ENCODE measurements around the gene EIF4A2. TPM values are rescaled to one million over a fixed set of nuclear protein-coding genes. Genes with fewer than 3 reads are reported as not detected.

The EIF4A2 gene
- total RNA-seq, 2 donors from 2014 or later: 302 to 323 TPM

- no peak for TF ChIP-seq CTCF (IDR thresholded peaks at IDR 0.05)
- Histone ChIP-seq H3K4me3 (no peak overlapping the region), H3K27ac (no peak overlapping the region), H3K9me3 (no peaks in the 10 kb centered on the region), H3K4me1 (peaks cover 0 to 12% of the 10 kb centered on the region in 2 donors), H3K27me3 (no peaks in the 10 kb centered on the region), H3K36me3 (no peaks in the 10 kb centered on the region)
- no peak for DNase-seq (ENCODE audit: low spot score)
Measured at GRCh38 chr3:186775999-186776398, 7.4 kb upstream of the EIF4A2 start.

- Histone ChIP-seq H3K27ac (no peak overlapping the region), H3K4me1 (no peaks in the 10 kb centered on the region), H3K36me3 (peaks cover 6% of the 10 kb centered on the region), H3K4me3 (no peak overlapping the region), H3K27me3 (no peaks in the 10 kb centered on the region), H3K9me3 (no peaks in the 10 kb centered on the region)
- DNase-seq (ENCODE audit: low spot score): no peak
- TF ChIP-seq CTCF (IDR thresholded peaks at IDR 0.05): no peak
Measured at GRCh38 chr3:186779204-186779603, 4.2 kb upstream of the EIF4A2 start.

DNA sequence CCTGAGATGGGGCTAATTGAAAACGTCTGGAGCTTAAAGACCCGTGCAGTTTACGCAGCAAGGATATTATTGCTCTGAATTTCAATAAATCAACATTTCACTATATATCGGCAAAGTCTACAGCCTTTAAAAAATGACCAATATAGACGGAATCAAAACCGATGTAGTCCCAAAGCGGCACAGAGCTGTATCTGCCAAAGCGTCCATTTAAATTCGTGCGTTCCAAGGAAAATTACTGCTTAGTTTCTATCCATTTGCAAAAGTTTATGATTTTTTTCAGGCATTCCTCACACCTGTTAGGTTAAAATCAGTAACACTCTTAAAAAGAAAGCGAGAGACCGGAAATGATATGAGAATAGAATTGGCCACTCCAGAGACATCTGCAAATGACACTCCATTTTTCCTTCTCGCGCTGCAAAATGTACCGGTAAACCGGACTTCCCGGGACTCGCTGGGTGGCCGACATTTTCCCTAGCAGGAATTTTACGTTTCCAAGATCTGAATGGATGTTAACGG, 777 bp upstream of the EIF4A2 start:
- peak overlapping the region; percentile 99 to 100 for H3K27ac ChIP-seq
- no peaks in the 10 kb centered on the region for H3K9me3 ChIP-seq
- H3K4me1 ChIP-seq: peaks cover 0 to 32% of the 10 kb centered on the region in 2 donors
- H3K27me3 ChIP-seq: no peaks in the 10 kb centered on the region
- peaks cover 40% of the 10 kb centered on the region for H3K36me3 ChIP-seq
- no peak for DNase-seq (ENCODE audit: low spot score)
- H3K4me3 ChIP-seq: peak overlapping the region; percentile 88 to 93
- no peak for TF ChIP-seq CTCF (IDR thresholded peaks at IDR 0.05)

- peak overlapping the region; percentile 99 to 100 for H3K27ac ChIP-seq
- peak overlapping the region; percentile 88 to 93 for H3K4me3 ChIP-seq
- peak; percentile 75 for DNase-seq (ENCODE audit: low spot score)
- no peaks in the 10 kb centered on the region for H3K9me3 ChIP-seq
- peaks cover 53% of the 10 kb centered on the region for H3K36me3 ChIP-seq
- no peaks in the 10 kb centered on the region for H3K27me3 ChIP-seq
- no peak for TF ChIP-seq CTCF (IDR thresholded peaks at IDR 0.05)
- peaks cover 0 to 36% of the 10 kb centered on the region in 2 donors for H3K4me1 ChIP-seq
Measured at GRCh38 chr3:186783731-186784515, 546 bp downstream of the EIF4A2 start.

DNA sequence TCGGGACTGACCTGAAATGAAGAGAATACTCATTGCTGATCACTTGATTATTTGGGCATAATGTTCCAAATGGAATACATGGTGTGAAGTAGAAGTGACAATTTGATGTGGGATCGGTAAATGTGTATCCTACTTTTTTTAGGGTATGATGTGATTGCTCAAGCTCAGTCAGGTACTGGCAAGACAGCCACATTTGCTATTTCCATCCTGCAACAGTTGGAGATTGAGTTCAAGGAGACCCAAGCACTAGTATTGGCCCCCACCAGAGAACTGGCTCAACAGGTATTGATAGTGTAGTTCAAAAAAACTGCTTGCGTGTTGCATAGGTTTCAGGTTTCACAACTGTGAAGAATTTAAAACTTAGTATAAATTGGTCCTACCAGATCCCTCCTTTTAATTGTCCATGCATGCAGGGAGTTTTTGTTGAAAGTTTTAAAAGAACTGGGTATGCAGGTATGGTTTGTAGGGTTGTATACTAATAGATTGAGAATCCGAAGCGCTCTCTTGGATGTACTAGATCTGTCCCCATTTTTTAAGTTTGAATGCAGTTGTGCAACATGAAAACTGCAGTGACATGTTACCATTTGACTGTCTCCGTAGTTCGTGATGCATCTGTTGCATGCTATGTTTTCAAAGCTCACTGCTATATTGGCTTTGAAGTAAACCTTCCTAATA, 1.6 kb downstream of the EIF4A2 start:
- H3K36me3 ChIP-seq: peaks cover 63% of the 10 kb centered on the region
- DNase-seq (ENCODE audit: low spot score): no peak
- H3K4me3 ChIP-seq: peak overlapping the region; percentile 88 to 93
- peaks cover 0 to 36% of the 10 kb centered on the region in 2 donors for H3K4me1 ChIP-seq
- peak overlapping the region in 1 of 2 donors; percentile 100 for H3K27ac ChIP-seq
- no peak for TF ChIP-seq CTCF (IDR thresholded peaks at IDR 0.05)
- H3K27me3 ChIP-seq: no peaks in the 10 kb centered on the region
- no peaks in the 10 kb centered on the region for H3K9me3 ChIP-seq
